HG03378 (cell line): ENCODE data around the gene NAALADL2.
"Not testable (repeated sequence)": the region's sequence is repeated elsewhere in the genome, so short reads cannot be mapped to it uniquely, and the experiment has no call there.

ENCODE experiments used
- ATAC-seq: cut with Tn5 transposase; IDR thresholded peaks from one replicate; pipeline ENCODE4 v1.9.1; 2021; ENCODE audit warnings: mild to moderate bottlenecking, moderate library complexity; ENCODE audit not compliant: unreplicated experiment

Gene NAALADL2

GRCh38 chr3:175798326-175798725 is 939.2 kb downstream of the NAALADL2 start:
- ATAC-seq = no peak

- no peak for ATAC-seq
These were observed 946.7 kb downstream of the NAALADL2 start for GRCh38 chr3:175805825-175806224.

GRCh38 chr3:175807175-175807574 is 948.0 kb downstream of the NAALADL2 start:
- no peak for ATAC-seq

GRCh38 chr3:175818811-175819464 is 959.8 kb downstream of the NAALADL2 start:
- ATAC-seq = no peak

- ATAC-seq = not testable (repeated sequence)
These were observed 963.8 kb downstream of the NAALADL2 start for GRCh38 chr3:175822766-175823491.

- not testable (repeated sequence) for ATAC-seq
These were observed 966.0 kb downstream of the NAALADL2 start for GRCh38 chr3:175825016-175825580.

GRCh38 chr3:175826759-175827158 is 967.6 kb downstream of the NAALADL2 start:
- ATAC-seq = no peak

- ATAC-seq = not testable (repeated sequence)
These were observed 970.7 kb downstream of the NAALADL2 start for GRCh38 chr3:175829809-175830208.

GRCh38 chr3:175835763-175836162 is 976.6 kb downstream of the NAALADL2 start:
- ATAC-seq = not testable (repeated sequence)

GRCh38 chr3:175836617-175837016 is 977.5 kb downstream of the NAALADL2 start:
- no peak for ATAC-seq

- ATAC-seq = no peak
These were observed 978.8 kb downstream of the NAALADL2 start for GRCh38 chr3:175837962-175838361.

- no peak for ATAC-seq
These were observed 980.4 kb downstream of the NAALADL2 start for GRCh38 chr3:175839366-175840005.

GRCh38 chr3:175851541-175851940 is 992.4 kb downstream of the NAALADL2 start:
- ATAC-seq = no peak

- ATAC-seq = no peak
These were observed 993.4 kb downstream of the NAALADL2 start for GRCh38 chr3:175852560-175852959.

GRCh38 chr3:175857666-175858270 is 998.6 kb downstream of the NAALADL2 start:
- no peak for ATAC-seq
